Right atrium auricular region (tissue), 2 donors: Measurements from ENCODE around the gene TELO2. TPM values are rescaled to one million over a fixed set of nuclear protein-coding genes. Genes with fewer than 3 reads are reported as not detected.

Experiments used
- DNase-seq: peaks from one replicate; pipeline ENCODE4 v3.0.0-alpha.2; 2019; ENCODE audit warnings: low spot score
- H3K27ac ChIP-seq, 2 donors: fragments of 200-600 bp; sonication (generic); 1 replicate in 1 of 2; 2 replicates in 1 of 2; pipeline ENCODE4 v1.5.1; 2016 to 2019
- H3K27me3 ChIP-seq, 2 donors: fragments of 200-600 bp; sonication (generic); one replicate each; pipeline versions ENCODE4 v1.5.1 to v1.6.0; 2017 to 2019
- H3K36me3 ChIP-seq: fragments of 200-600 bp; sonication (generic); one replicate; pipeline ENCODE4 v1.5.1; 2016
- H3K4me1 ChIP-seq, 2 donors: fragments of 200-600 bp; sonication (generic); one replicate each; pipeline versions ENCODE4 v1.5.1 to v1.6.0; 2017 to 2019
- H3K4me3 ChIP-seq, 2 donors: fragments of 200-600 bp; sonication (generic); 1 replicate in 1 of 2; 2 replicates in 1 of 2; pipeline ENCODE4 v1.5.1; 2017 to 2019; ENCODE audit warnings: mild to moderate bottlenecking in 1 of 2, moderate library complexity in 1 of 2
- H3K9me3 ChIP-seq, 2 donors: fragments of 200-600 bp; sonication (generic); one replicate each; pipeline ENCODE4 v1.5.1; 2019
- CTCF ChIP-seq, 2 donors: fragments of 200-600 bp; sonication (generic); IDR thresholded peaks; one replicate each; pipeline ENCODE4 v1.5.1; 2019; ENCODE audit warnings: antibody characterized with exemption in 2 of 2
- total RNA-seq, 2 donors: library from RNA; depleted of rRNA; stranded (reverse); fragments of >200 nt; gene quantifications; one replicate each; pipeline ENCODE4 v1.1.0, GENCODE V29; 2016

The TELO2 gene
- total RNA-seq, 2 donors from 2014 or later: 11.3 to 11.5 TPM

GRCh38 chr16:1518626-1519135 is 25.5 kb downstream of the TELO2 start:
- Histone ChIP-seq H3K9me3 (peaks cover 0 to 9% of the 10 kb centered on the region in 2 donors), H3K36me3 (peaks cover 10% of the 10 kb centered on the region), H3K4me3 (no peak overlapping the region), H3K27me3 (no peaks in the 10 kb centered on the region), H3K4me1 (no peaks in the 10 kb centered on the region), H3K27ac (no peak overlapping the region)
- DNase-seq: no peak
- TF ChIP-seq CTCF (IDR thresholded peaks at IDR 0.05): no peak

- no peak for DNase-seq
- H3K27me3 ChIP-seq: no peaks in the 10 kb centered on the region
- peaks cover 10% of the 10 kb centered on the region for H3K36me3 ChIP-seq
- H3K27ac ChIP-seq: no peak overlapping the region
- no peaks in the 10 kb centered on the region for H3K4me1 ChIP-seq
- peaks cover 0 to 3% of the 10 kb centered on the region in 2 donors for H3K9me3 ChIP-seq
- no peak overlapping the region for H3K4me3 ChIP-seq
- no peak for TF ChIP-seq CTCF (IDR thresholded peaks at IDR 0.05)
Observed at GRCh38 chr16:1519831-1520230, 26.7 kb downstream of the TELO2 start.

GRCh38 chr16:1520461-1520860 is 27.3 kb downstream of the TELO2 start:
- peaks cover 10% of the 10 kb centered on the region for H3K36me3 ChIP-seq
- H3K27me3 ChIP-seq: no peaks in the 10 kb centered on the region
- no peak for DNase-seq
- no peak for TF ChIP-seq CTCF (IDR thresholded peaks at IDR 0.05)
- H3K4me3 ChIP-seq: no peak overlapping the region
- no peaks in the 10 kb centered on the region for H3K9me3 ChIP-seq
- no peaks in the 10 kb centered on the region for H3K4me1 ChIP-seq
- no peak overlapping the region for H3K27ac ChIP-seq

GRCh38 chr16:1523581-1524245 is 30.6 kb downstream of the TELO2 start:
- no peaks in the 10 kb centered on the region for H3K9me3 ChIP-seq
- H3K27me3 ChIP-seq: no peaks in the 10 kb centered on the region
- no peak overlapping the region for H3K4me3 ChIP-seq
- DNase-seq: no peak
- no peak for TF ChIP-seq CTCF (IDR thresholded peaks at IDR 0.05)
- H3K27ac ChIP-seq: no peak overlapping the region
- peaks cover 0 to 20% of the 10 kb centered on the region in 2 donors for H3K4me1 ChIP-seq
- H3K36me3 ChIP-seq: peaks cover 10% of the 10 kb centered on the region

- Histone ChIP-seq H3K4me1 (peaks cover 0 to 26% of the 10 kb centered on the region in 2 donors), H3K27ac (no peak overlapping the region), H3K4me3 (no peak overlapping the region), H3K36me3 (peaks cover 10% of the 10 kb centered on the region), H3K9me3 (no peaks in the 10 kb centered on the region), H3K27me3 (no peaks in the 10 kb centered on the region)
- TF ChIP-seq CTCF (IDR thresholded peaks at IDR 0.05): no peak
- DNase-seq: no peak
Observed at GRCh38 chr16:1524366-1524765, 31.2 kb downstream of the TELO2 start.
